ENCODE results near the gene TAB2.

- no peak for TF ChIP-seq EZH2 (IDR thresholded peaks at IDR 0.05; ENCODE audit: borderline replicate concordance, low read depth, low read length, poor library complexity, severe bottlenecking)
- TF ChIP-seq CTCF (conservative IDR thresholded peaks at IDR 0.05; ENCODE audit: low read depth, low read length) = no peak
Measured at GRCh38 chr6:149340200-149340599, 22.7 kb downstream of the TAB2 start.

Data from A673 (cell line).